HCT116 (cell line): Measurements from ENCODE around the gene GABBR2. TPM values are rescaled to one million over a fixed set of nuclear protein-coding genes. Genes with fewer than 3 reads are reported as not detected.

Source experiments
- ATAC-seq: fragments of 200-7000 bp; cut with Tn5 transposase; 2 replicates; pipeline ENCODE4 v1.9.1; 2020; ENCODE audit warnings: mild to moderate bottlenecking, moderate library complexity
- BruUV-seq: library from RNA; stranded (reverse); fragments of 400-500 nt; replicated peaks from 2 replicates; lab custom pipeline; 2021; lab: Mats Ljungman, UMichigan
- CTCF ChIA-PET: fragments of 300-600 bp; sonication (Branson Sonifier 250); formaldehyde crosslinking; loops from one replicate; lab custom pipeline; 2021; ENCODE audit warnings: antibody characterized with exemption; lab: Charles Lee
- POLR2A ChIA-PET: fragments of 300-600, 350-600 bp; sonication (Branson Sonifier 250); formaldehyde crosslinking; loops from one replicate; lab custom pipeline; 2021; ENCODE audit warnings: antibody characterized with exemption; lab: Charles Lee
- RAD21 ChIA-PET, 2 experiments: fragments of 300-600 bp; sonication (Branson Sonifier 250); formaldehyde crosslinking; loops; one replicate each; lab custom pipeline; 2023; ENCODE audit warnings: low total read pairs in 2 of 2; ENCODE audit not compliant: uncharacterized antibody in 2 of 2, unreplicated experiment in 2 of 2, low non-redundant PET in 1 of 2; lab: Charles Lee
- DNase-seq: peaks from one replicate; pipeline ENCODE4 v3.0.0-alpha.2; 2010; ENCODE audit warnings: low read depth, low spot score
- H2AFZ ChIP-seq: fragments of 200-600 bp; shearing (Covaris generic), sonication (generic); 2 replicates; pipeline ENCODE4 v1.6.1; 2017; ENCODE audit warnings: low read depth, mixed run types, mixed read lengths, antibody characterized with exemption, low read length; ENCODE audit not compliant: poor library complexity, severe bottlenecking
- H3K27ac ChIP-seq: 2 replicates; pipeline ENCODE4 v1.5.1; 2012; ENCODE audit warnings: low read depth, low read length
- H3K27me3 ChIP-seq: fragments of 200-600 bp; sonication (generic); 2 replicates; pipeline ENCODE4 v1.6.1; 2016; ENCODE audit warnings: mixed run types, low read length, mixed read lengths; ENCODE audit not compliant: insufficient read depth
- H3K36me3 ChIP-seq, 2 experiments: fragments of 200-500 bp in 1 of 2; fragments of 200-600 bp in 1 of 2; sonication (Bioruptor generic) in 1 of 2; sonication (generic) in 1 of 2; 2 replicates each; pipeline versions ENCODE4 v1.5.1 to v1.6.1; 2014 to 2016; ENCODE audit warnings: low read length in 2 of 2, inconsistent platforms in 1 of 2, mixed read lengths in 1 of 2, mixed run types in 1 of 2; ENCODE audit not compliant: insufficient read depth in 2 of 2, control insufficient read depth in 1 of 2
- H3K4me1 ChIP-seq, 2 experiments: fragments of 200-600 bp in 1 of 2; sonication (generic) in 1 of 2; 2 replicates each; pipeline versions ENCODE4 v1.5.1 to v1.6.1; 2012 to 2017; ENCODE audit warnings: low read length in 2 of 2, inconsistent platforms in 1 of 2, mild to moderate bottlenecking in 1 of 2, mixed read lengths in 1 of 2, mixed run types in 1 of 2, moderate library complexity in 1 of 2; ENCODE audit not compliant: insufficient read depth in 2 of 2, control insufficient read depth in 1 of 2
- H3K4me2 ChIP-seq: fragments of 200-600 bp; sonication (generic); 2 replicates; pipeline ENCODE4 v1.6.1; 2017; ENCODE audit warnings: mixed run types, low read length, mixed read lengths
- H3K4me3 ChIP-seq, 2 experiments: fragments of 200-600 bp in 1 of 2; sonication (generic) in 1 of 2; replicated peaks in 1 of 2; 2 replicates each; pipeline ENCODE4 v1.5.1; 2011 to 2016; ENCODE audit warnings: low read length in 2 of 2, control low read depth in 1 of 2, low read depth in 1 of 2, mild to moderate bottlenecking in 1 of 2, mixed read lengths in 1 of 2, mixed run types in 1 of 2
- H3K79me2 ChIP-seq: fragments of 200-600 bp; sonication (generic); 2 replicates; pipeline ENCODE4 v1.6.1; 2017; ENCODE audit warnings: mild to moderate bottlenecking, mixed run types, low read length, moderate library complexity, mixed read lengths; ENCODE audit not compliant: insufficient read depth
- H3K9ac ChIP-seq: fragments of 200-600 bp; sonication (generic); 2 replicates; pipeline ENCODE4 v1.6.1; 2016; ENCODE audit warnings: low read length, mixed read lengths
- H3K9me2 ChIP-seq: fragments of 200-600 bp; sonication (generic), shearing (Covaris generic); 2 replicates; pipeline ENCODE4 v1.6.1; 2017; ENCODE audit warnings: mixed run types, mild to moderate bottlenecking, moderate library complexity; ENCODE audit not compliant: insufficient read depth
- H3K9me3 ChIP-seq, 2 experiments: fragments of 200-500 bp in 1 of 2; fragments of 200-600 bp in 1 of 2; sonication (Bioruptor generic) in 1 of 2; sonication (generic) in 1 of 2; 2 replicates each; pipeline ENCODE4 v1.6.1; 2014 to 2017; ENCODE audit warnings: low read length in 2 of 2, mixed read lengths in 2 of 2, inconsistent platforms in 1 of 2, low read depth in 1 of 2, mild to moderate bottlenecking in 1 of 2, mixed run types in 1 of 2, moderate library complexity in 1 of 2; ENCODE audit not compliant: control insufficient read depth in 1 of 2, insufficient read depth in 1 of 2
- H4K20me1 ChIP-seq: fragments of 200-600 bp; sonication (generic), shearing (Covaris generic); 2 replicates; pipeline ENCODE4 v1.6.1; 2017; ENCODE audit warnings: mixed run types, mild to moderate bottlenecking, moderate library complexity; ENCODE audit not compliant: insufficient read depth
- JUND ChIP-seq: IDR thresholded peaks from 2 replicates; pipeline ENCODE4 v1.6.1; 2012
- SP1 ChIP-seq: IDR thresholded peaks from 2 replicates; pipeline ENCODE4 v1.6.1; 2012; ENCODE audit warnings: low read depth
- SRF ChIP-seq: IDR thresholded peaks from 2 replicates; pipeline ENCODE4 v1.6.1; 2012; ENCODE audit warnings: low read depth
- TCF7L2 ChIP-seq: IDR thresholded peaks from 2 replicates; pipeline ENCODE4 v1.7.0; 2011; ENCODE audit warnings: borderline replicate concordance, inconsistent platforms; ENCODE audit not compliant: insufficient read depth, insufficient read length; ENCODE audit errors: extremely low read depth
- YY1 ChIP-seq: IDR thresholded peaks from 2 replicates; pipeline ENCODE4 v1.6.1; 2011; ENCODE audit warnings: low read length, low read depth, moderate library complexity, mild to moderate bottlenecking; ENCODE audit not compliant: insufficient replicate concordance; ENCODE audit errors: extremely low read depth
- ZNF274 ChIP-seq: fragments of 200-500 bp; sonication (Bioruptor generic); IDR thresholded peaks from 2 replicates; pipeline ENCODE4 v1.6.1; 2014; ENCODE audit warnings: mild to moderate bottlenecking, low read depth, low read length, inconsistent platforms
- intact Hi-C: fragments of 100-400 bp; cut with micrococcal nuclease; formaldehyde crosslinking; loops from 2 replicates; pipeline ENCODE4 v1.10.0; 2022
- total RNA-seq: library from RNA; stranded (reverse); gene quantifications from one replicate; pipeline ENCODE4 v1.2.1, GENCODE V29; 2021; ENCODE audit not compliant: unreplicated experiment
- TF ChIP-seq, protein P1 (sequence below), 3 experiments: fragments of 200-600 bp in 1 of 3; sonication (generic) in 1 of 3; IDR thresholded peaks in 2 of 3; conservative IDR thresholded peaks in 1 of 3; 2 replicates each; pipeline ENCODE4 v1.5.1; 2012 to 2017; ENCODE audit warnings: low read depth in 2 of 3, low read length in 2 of 3, antibody characterized with exemption in 1 of 3, borderline replicate concordance in 1 of 3, control low read depth in 1 of 3, mild to moderate bottlenecking in 1 of 3, mixed read lengths in 1 of 3, mixed run types in 1 of 3, moderate library complexity in 1 of 3; ENCODE audit not compliant: insufficient read depth in 1 of 3
- TF ChIP-seq, protein P2 (sequence below): IDR thresholded peaks from 2 replicates; pipeline ENCODE4 v1.6.1; 2012; ENCODE audit warnings: low read depth

The GABBR2 gene
- total RNA-seq, 1 experiment from 2014 or later = 0.15 TPM

DNA sequence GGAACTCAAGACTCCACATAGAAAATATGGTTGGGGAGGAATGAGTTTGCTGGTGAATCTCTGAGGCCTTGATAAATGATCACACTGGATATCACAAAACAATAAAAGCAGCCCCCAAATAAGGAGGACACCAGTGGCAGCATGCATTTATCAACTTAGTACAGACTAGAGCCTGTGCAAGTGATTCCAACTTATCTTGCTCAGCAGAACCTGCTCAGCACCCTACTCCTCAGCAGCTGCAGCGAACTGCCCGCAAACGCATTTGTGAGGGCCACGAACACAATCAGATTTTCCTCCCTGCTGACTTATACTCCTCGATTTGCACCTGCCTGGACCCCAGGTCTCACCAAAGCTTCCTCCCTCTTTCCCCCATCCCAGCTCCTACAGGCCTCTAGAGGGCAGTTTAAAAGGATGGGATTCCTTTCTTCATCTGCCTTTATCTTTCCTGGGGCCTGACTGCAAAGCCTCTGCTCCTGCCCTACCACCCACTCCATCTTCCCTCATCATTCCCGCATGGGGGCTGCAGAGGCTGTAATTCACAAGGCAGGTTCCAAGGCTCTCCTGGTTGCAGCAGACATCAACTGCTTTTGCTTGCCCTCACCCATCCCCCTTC is 46.4 kb upstream of the GABBR2 start:
- no peak overlapping the region for H3K4me3 ChIP-seq
- no TSS peak for BruUV-seq
- intact Hi-C loops = no loop called here
- no peak overlapping the region for H2AFZ ChIP-seq
- RAD21 ChIA-PET = no interaction called here
- H3K36me3 ChIP-seq = peaks cover 6 to 16% of the 10 kb centered on the region in 2 experiments; a peak in 3 of 4 replicates
- H3K27ac ChIP-seq = no peak overlapping the region
- no peaks in the 10 kb centered on the region for H3K79me2 ChIP-seq
- H3K9me2 ChIP-seq = no peaks in the 10 kb centered on the region
- no peaks in the 10 kb centered on the region for H3K4me1 ChIP-seq
- ATAC-seq (no peak), DNase-seq (no peak)
- CTCF ChIA-PET = no interaction called here
- POLR2A ChIA-PET = no interaction called here
- H3K9ac ChIP-seq = no peak overlapping the region
- no peaks in the 10 kb centered on the region for H4K20me1 ChIP-seq
- no peak for TF ChIP-seq YY1
- no peak for TF ChIP-seq SP1
- TF ChIP-seq ZNF274 = no peak
- TF ChIP-seq JUND = no peak
- TF ChIP-seq, protein P1, sequence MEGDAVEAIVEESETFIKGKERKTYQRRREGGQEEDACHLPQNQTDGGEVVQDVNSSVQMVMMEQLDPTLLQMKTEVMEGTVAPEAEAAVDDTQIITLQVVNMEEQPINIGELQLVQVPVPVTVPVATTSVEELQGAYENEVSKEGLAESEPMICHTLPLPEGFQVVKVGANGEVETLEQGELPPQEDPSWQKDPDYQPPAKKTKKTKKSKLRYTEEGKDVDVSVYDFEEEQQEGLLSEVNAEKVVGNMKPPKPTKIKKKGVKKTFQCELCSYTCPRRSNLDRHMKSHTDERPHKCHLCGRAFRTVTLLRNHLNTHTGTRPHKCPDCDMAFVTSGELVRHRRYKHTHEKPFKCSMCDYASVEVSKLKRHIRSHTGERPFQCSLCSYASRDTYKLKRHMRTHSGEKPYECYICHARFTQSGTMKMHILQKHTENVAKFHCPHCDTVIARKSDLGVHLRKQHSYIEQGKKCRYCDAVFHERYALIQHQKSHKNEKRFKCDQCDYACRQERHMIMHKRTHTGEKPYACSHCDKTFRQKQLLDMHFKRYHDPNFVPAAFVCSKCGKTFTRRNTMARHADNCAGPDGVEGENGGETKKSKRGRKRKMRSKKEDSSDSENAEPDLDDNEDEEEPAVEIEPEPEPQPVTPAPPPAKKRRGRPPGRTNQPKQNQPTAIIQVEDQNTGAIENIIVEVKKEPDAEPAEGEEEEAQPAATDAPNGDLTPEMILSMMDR (IDR thresholded peaks at IDR 0.05 in 2 of 3, conservative IDR thresholded peaks at IDR 0.05 in 1 of 3; ENCODE audit: borderline replicate concordance in 1 of 3, insufficient read depth in 1 of 3, low read depth in 2 of 3, low read length in 2 of 3) = 0 out of 6 replicates have a peak, but pooled peaks of 1 of the 3 experiments have one; percentile 7
- no peak for TF ChIP-seq TCF7L2
- TF ChIP-seq SRF = no peak
- TF ChIP-seq, protein P2, sequence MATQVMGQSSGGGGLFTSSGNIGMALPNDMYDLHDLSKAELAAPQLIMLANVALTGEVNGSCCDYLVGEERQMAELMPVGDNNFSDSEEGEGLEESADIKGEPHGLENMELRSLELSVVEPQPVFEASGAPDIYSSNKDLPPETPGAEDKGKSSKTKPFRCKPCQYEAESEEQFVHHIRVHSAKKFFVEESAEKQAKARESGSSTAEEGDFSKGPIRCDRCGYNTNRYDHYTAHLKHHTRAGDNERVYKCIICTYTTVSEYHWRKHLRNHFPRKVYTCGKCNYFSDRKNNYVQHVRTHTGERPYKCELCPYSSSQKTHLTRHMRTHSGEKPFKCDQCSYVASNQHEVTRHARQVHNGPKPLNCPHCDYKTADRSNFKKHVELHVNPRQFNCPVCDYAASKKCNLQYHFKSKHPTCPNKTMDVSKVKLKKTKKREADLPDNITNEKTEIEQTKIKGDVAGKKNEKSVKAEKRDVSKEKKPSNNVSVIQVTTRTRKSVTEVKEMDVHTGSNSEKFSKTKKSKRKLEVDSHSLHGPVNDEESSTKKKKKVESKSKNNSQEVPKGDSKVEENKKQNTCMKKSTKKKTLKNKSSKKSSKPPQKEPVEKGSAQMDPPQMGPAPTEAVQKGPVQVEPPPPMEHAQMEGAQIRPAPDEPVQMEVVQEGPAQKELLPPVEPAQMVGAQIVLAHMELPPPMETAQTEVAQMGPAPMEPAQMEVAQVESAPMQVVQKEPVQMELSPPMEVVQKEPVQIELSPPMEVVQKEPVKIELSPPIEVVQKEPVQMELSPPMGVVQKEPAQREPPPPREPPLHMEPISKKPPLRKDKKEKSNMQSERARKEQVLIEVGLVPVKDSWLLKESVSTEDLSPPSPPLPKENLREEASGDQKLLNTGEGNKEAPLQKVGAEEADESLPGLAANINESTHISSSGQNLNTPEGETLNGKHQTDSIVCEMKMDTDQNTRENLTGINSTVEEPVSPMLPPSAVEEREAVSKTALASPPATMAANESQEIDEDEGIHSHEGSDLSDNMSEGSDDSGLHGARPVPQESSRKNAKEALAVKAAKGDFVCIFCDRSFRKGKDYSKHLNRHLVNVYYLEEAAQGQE = no peak
- H3K27me3 ChIP-seq = no peaks in the 10 kb centered on the region
- H3K9me3 ChIP-seq = no peaks in the 10 kb centered on the region
- no peak overlapping the region for H3K4me2 ChIP-seq
